ENCODE results near the gene PALS2.

DNA sequence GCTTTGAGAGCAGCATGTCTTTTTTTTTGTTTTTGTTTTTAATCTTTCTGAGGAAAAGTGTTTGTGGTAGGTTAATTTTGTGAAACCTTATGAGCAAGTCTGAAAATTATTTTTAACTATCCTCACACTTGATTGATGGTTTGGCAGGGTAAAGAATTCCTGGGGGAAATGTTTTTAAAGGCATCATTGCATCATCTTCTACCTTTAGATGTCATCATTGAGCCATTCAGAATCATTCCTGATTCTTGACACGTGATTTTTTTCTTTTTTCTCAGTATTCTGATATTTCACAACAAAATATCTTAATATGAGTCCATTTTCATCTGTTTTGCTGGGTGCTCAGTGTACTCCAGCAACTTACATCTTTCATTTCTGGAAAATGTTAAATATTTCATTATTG lies 28.3 kb downstream of the PALS2 start:
- TF ChIP-seq, protein P1, sequence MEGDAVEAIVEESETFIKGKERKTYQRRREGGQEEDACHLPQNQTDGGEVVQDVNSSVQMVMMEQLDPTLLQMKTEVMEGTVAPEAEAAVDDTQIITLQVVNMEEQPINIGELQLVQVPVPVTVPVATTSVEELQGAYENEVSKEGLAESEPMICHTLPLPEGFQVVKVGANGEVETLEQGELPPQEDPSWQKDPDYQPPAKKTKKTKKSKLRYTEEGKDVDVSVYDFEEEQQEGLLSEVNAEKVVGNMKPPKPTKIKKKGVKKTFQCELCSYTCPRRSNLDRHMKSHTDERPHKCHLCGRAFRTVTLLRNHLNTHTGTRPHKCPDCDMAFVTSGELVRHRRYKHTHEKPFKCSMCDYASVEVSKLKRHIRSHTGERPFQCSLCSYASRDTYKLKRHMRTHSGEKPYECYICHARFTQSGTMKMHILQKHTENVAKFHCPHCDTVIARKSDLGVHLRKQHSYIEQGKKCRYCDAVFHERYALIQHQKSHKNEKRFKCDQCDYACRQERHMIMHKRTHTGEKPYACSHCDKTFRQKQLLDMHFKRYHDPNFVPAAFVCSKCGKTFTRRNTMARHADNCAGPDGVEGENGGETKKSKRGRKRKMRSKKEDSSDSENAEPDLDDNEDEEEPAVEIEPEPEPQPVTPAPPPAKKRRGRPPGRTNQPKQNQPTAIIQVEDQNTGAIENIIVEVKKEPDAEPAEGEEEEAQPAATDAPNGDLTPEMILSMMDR (IDR thresholded peaks at IDR 0.05): no peak
- TF ChIP-seq POLR2A (IDR thresholded peaks at IDR 0.05): no peak
